WTC11 (cell line): Measurements from ENCODE around the gene ZNF763. TPM values are rescaled to one million over a fixed set of nuclear protein-coding genes. Genes with fewer than 3 reads are reported as not detected.

Source experiments
- ATAC-seq: fragments of 200-7000 bp; cut with Tn5 transposase; 2 replicates; pipeline ENCODE4 v1.10.0; 2021; ENCODE audit warnings: mild to moderate bottlenecking, moderate library complexity
- CTCF ChIA-PET: fragments of 300-600 bp; sonication (Branson Sonifier 250); formaldehyde crosslinking; loops from one replicate; lab custom pipeline; 2021; ENCODE audit warnings: antibody characterized with exemption; lab: Charles Lee
- POLR2A ChIA-PET: fragments of 350-600 bp; sonication (Branson Sonifier 250); formaldehyde crosslinking; loops from one replicate; lab custom pipeline; 2021; ENCODE audit warnings: antibody characterized with exemption; lab: Charles Lee
- DNase-seq: peaks from one replicate; pipeline ENCODE4 v3.0.0; 2021; ENCODE audit warnings: low spot score
- H3K27ac Mint-ChIP-seq: 2 replicates; pipeline ENCODE4 v1.8.0; 2021; ENCODE audit warnings: mixed read lengths
- H3K27me3 Mint-ChIP-seq: 2 replicates; pipeline ENCODE4 v1.8.0; 2021; ENCODE audit warnings: low read depth, mild to moderate bottlenecking, moderate library complexity, mixed read lengths
- H3K36me3 Mint-ChIP-seq: 2 replicates; pipeline ENCODE4 v1.8.0; 2021; ENCODE audit warnings: mixed read lengths
- H3K4me1 Mint-ChIP-seq: 2 replicates; pipeline ENCODE4 v1.8.0; 2022; ENCODE audit warnings: mixed read lengths
- H3K4me3 Mint-ChIP-seq: 2 replicates; pipeline ENCODE4 v1.8.0; 2021; ENCODE audit warnings: mild to moderate bottlenecking, moderate library complexity, mixed read lengths
- H3K9me3 Mint-ChIP-seq: 2 replicates; pipeline ENCODE4 v1.8.0; 2021; ENCODE audit warnings: mixed read lengths
- ATF1 ChIP-seq: sonication (generic); formaldehyde crosslinking; IDR thresholded peaks from 2 replicates; pipeline ENCODE4 v1.8.1; 2023; ENCODE audit warnings: mild to moderate bottlenecking, moderate library complexity, missing genetic modification reagents
- CBFB ChIP-seq: sonication (generic); formaldehyde crosslinking; IDR thresholded peaks from 2 replicates; pipeline ENCODE4 v1.8.1; 2022; ENCODE audit warnings: mild to moderate bottlenecking, low read depth, missing genetic modification reagents
- CREM ChIP-seq: sonication (generic); formaldehyde crosslinking; IDR thresholded peaks from 2 replicates; pipeline ENCODE4 v1.8.1; 2022; ENCODE audit warnings: mild to moderate bottlenecking, missing genetic modification reagents, moderate library complexity
- E2F1 ChIP-seq: sonication (generic); formaldehyde crosslinking; IDR thresholded peaks from 2 replicates; pipeline ENCODE4 v1.8.0; 2022; ENCODE audit warnings: mild to moderate bottlenecking, missing genetic modification reagents
- ERG ChIP-seq: fragments of 250-450 bp; sonication (Bioruptor Pico); IDR thresholded peaks from 2 replicates; pipeline ENCODE4 v1.8.0; 2021; ENCODE audit warnings: mild to moderate bottlenecking
- ESRRA ChIP-seq: sonication (generic); formaldehyde crosslinking; IDR thresholded peaks from 2 replicates; pipeline ENCODE4 v1.8.1; 2022; ENCODE audit warnings: mild to moderate bottlenecking, missing genetic modification reagents, borderline replicate concordance
- FOXJ3 ChIP-seq: sonication (generic); formaldehyde crosslinking; IDR thresholded peaks from 2 replicates; pipeline ENCODE4 v1.9.0; 2021; ENCODE audit warnings: missing genetic modification reagents, mild to moderate bottlenecking, borderline replicate concordance
- HMGXB4 ChIP-seq: sonication (generic); formaldehyde crosslinking; IDR thresholded peaks from 2 replicates; pipeline ENCODE4 v1.8.1; 2023; ENCODE audit warnings: mild to moderate bottlenecking, moderate library complexity, missing genetic modification reagents
- MXD4 ChIP-seq: fragments of 250-450 bp; sonication (Bioruptor Pico); IDR thresholded peaks from 2 replicates; pipeline ENCODE4 v1.8.0; 2021; ENCODE audit warnings: mild to moderate bottlenecking, moderate library complexity, borderline replicate concordance
- SMAD4 ChIP-seq: sonication (generic); formaldehyde crosslinking; IDR thresholded peaks from 2 replicates; pipeline ENCODE4 v1.8.0; 2022; ENCODE audit warnings: mild to moderate bottlenecking, missing genetic modification reagents
- TCF7 ChIP-seq: sonication (generic); formaldehyde crosslinking; IDR thresholded peaks from 2 replicates; pipeline ENCODE4 v1.8.0; 2022; ENCODE audit warnings: mild to moderate bottlenecking, low read depth, missing genetic modification reagents, moderate library complexity
- TEAD4 ChIP-seq: sonication (generic); formaldehyde crosslinking; IDR thresholded peaks from 2 replicates; pipeline ENCODE4 v1.8.0; 2022; ENCODE audit warnings: mild to moderate bottlenecking, missing genetic modification reagents
- ZNF219 ChIP-seq: sonication (generic); formaldehyde crosslinking; IDR thresholded peaks from 2 replicates; pipeline ENCODE4 v1.8.0; 2023; ENCODE audit warnings: missing genetic modification reagents, mild to moderate bottlenecking, borderline replicate concordance
- ZNF263 ChIP-seq: sonication (generic); formaldehyde crosslinking; IDR thresholded peaks from 2 replicates; pipeline ENCODE4 v1.8.1; 2022; ENCODE audit warnings: low read depth, mild to moderate bottlenecking, moderate library complexity, missing genetic modification reagents
- ZNF281 ChIP-seq: sonication (generic); formaldehyde crosslinking; IDR thresholded peaks from 2 replicates; pipeline ENCODE4 v1.8.0; 2023; ENCODE audit warnings: mild to moderate bottlenecking, missing genetic modification reagents
- ZNF396 ChIP-seq: fragments of 250-450 bp; sonication (Bioruptor Pico); IDR thresholded peaks from 2 replicates; pipeline ENCODE4 v1.8.0; 2021; ENCODE audit warnings: mild to moderate bottlenecking, moderate library complexity, borderline replicate concordance
- ZNF512 ChIP-seq: sonication (generic); formaldehyde crosslinking; IDR thresholded peaks from 2 replicates; pipeline ENCODE4 v1.8.1; 2022; ENCODE audit warnings: missing genetic modification reagents, borderline replicate concordance
- ZNF671 ChIP-seq: fragments of 250-450 bp; sonication (Bioruptor Pico); IDR thresholded peaks from 2 replicates; pipeline ENCODE4 v1.8.0; 2021; ENCODE audit warnings: mild to moderate bottlenecking
- total RNA-seq: library from RNA; stranded (reverse); gene quantifications from 3 replicates; pipeline ENCODE4 v1.2.3, GENCODE V29; 2021

The ZNF763 gene
- total RNA-seq, 1 experiment from 2014 or later: 2.9 TPM

GRCh38 chr19:12015015-12015752 is 50.3 kb downstream of the ZNF763 start:
- no peak overlapping the region for H3K4me3 Mint-ChIP-seq
- peaks cover 87% of the 10 kb centered on the region for H3K36me3 Mint-ChIP-seq
- H3K4me1 Mint-ChIP-seq: peaks cover 6% of the 10 kb centered on the region
- no peak for ATAC-seq
- ChIA-PET CTCF (no interaction called here), POLR2A (no interaction called here)
- no peak for DNase-seq
- H3K27me3 Mint-ChIP-seq: peaks cover 9% of the 10 kb centered on the region
- no peak overlapping the region for H3K27ac Mint-ChIP-seq
- no peak for TF ChIP-seq ZNF512 (CRISPR knock-in tag)
- no peak for TF ChIP-seq ZNF671 (CRISPR knock-in tag)
- TF ChIP-seq ZNF219: no peak
- TF ChIP-seq ZNF263 (CRISPR knock-in tag): no peak
- no peak for TF ChIP-seq HMGXB4
- no peak for TF ChIP-seq CREM (CRISPR knock-in tag)
- TF ChIP-seq TCF7 (CRISPR knock-in tag): no peak
- no peak for TF ChIP-seq CBFB (CRISPR knock-in tag)
- no peak for TF ChIP-seq ATF1 (CRISPR knock-in tag)
- no peak for TF ChIP-seq ZNF281 (CRISPR knock-in tag)
- no peak for TF ChIP-seq ERG (CRISPR knock-in tag)
- TF ChIP-seq FOXJ3 (CRISPR knock-in tag): no peak
- no peak for TF ChIP-seq MXD4 (CRISPR knock-in tag)
- TF ChIP-seq ZNF396: no peak
- no peak for TF ChIP-seq TEAD4 (CRISPR knock-in tag)
- no peak for TF ChIP-seq E2F1 (CRISPR knock-in tag)
- TF ChIP-seq ESRRA (CRISPR knock-in tag): no peak
- TF ChIP-seq SMAD4 (CRISPR knock-in tag): no peak
- H3K9me3 Mint-ChIP-seq: peaks cover 60% of the 10 kb centered on the region
